Measurements from ENCODE around the gene ADRA2C. TPM values are rescaled to one million over a fixed set of nuclear protein-coding genes. Genes with fewer than 3 reads are reported as not detected.

ADRA2C gene
- total RNA-seq, 2 experiments from 2014 or later = not detected

GRCh38 chr4:3801521-3801920 is 35.3 kb downstream of the ADRA2C start:
- POLR2A ChIA-PET = no interaction called here
- no peak overlapping the region for H3K4me3 Mint-ChIP-seq

DNA sequence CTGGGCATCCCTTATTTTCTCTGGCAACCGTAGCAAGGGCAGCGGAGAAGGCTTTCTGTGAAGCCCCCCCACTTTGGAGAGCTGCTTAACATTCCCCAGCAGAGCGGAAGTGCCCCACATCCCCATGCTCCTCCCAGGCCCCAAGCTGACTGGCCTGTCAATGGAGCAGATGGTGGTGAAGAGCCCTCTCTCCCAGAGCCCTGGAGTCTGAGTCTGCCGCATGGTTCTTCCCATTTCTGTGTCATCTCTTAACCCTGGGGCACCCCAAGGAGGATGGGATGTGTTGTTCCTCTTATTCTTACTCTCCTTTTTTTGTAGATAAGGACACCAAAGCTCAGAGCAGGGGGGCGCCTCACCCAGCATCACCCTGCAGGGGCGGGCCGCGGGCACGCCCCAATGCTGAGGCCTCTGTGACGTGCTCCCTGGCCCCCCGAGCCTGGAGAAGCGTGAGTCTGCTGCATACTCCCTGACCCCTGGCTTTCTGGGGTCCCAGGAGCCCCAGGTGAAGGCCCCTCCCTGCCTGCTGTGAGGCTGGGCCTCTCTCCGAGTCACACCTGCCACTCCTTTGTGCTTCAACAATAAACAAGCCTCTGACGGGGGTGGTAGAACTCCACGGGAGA is 35.9 kb downstream of the ADRA2C start:
- ATAC-seq (ENCODE audit: poor library complexity) (no peak), DNase-seq (no peak)
- H3K4me3 Mint-ChIP-seq = no peak overlapping the region
- ChIA-PET CTCF (no interaction called here), POLR2A (no interaction called here)
- Histone ChIP-seq H3K9me3 (ENCODE audit: control insufficient read depth in 1 of 2, insufficient read depth in 1 of 2, low read length in 2 of 2) (peaks cover 1 to 12% of the 10 kb centered on the region in 2 experiments), H3K36me3 (ENCODE audit: insufficient read depth, low read length) (no peaks in the 10 kb centered on the region), H3K27ac (ENCODE audit: low read depth in 1 of 2, low read length in 2 of 2) (no peak overlapping the region), H3K27me3 (ENCODE audit: control insufficient read depth in 1 of 2, insufficient read depth in 2 of 2, low read length in 2 of 2) (peaks cover 2 to 6% of the 10 kb centered on the region in 2 experiments), H3K4me1 (ENCODE audit: insufficient read depth, low read length) (no peaks in the 10 kb centered on the region), H3K4me3 (ENCODE audit: low read length) (no peak overlapping the region)
- no peak overlapping the region for H3K27ac Mint-ChIP-seq
- intact Hi-C loops (cut with DNase I, micrococcal nuclease) = no loop called here
- H3K27me3 Mint-ChIP-seq = peaks cover 4% of the 10 kb centered on the region
- no peaks in the 10 kb centered on the region for H3K36me3 Mint-ChIP-seq (ENCODE audit: low read depth)
- H3K4me1 Mint-ChIP-seq (ENCODE audit: low read depth) = no peaks in the 10 kb centered on the region
- TF ChIP-seq CTCF (IDR thresholded peaks at IDR 0.05) = no peak
- H3K9me3 Mint-ChIP-seq = no peaks in the 10 kb centered on the region

More at GRCh38 chr4:3801521-3801920, 35.3 kb downstream of the ADRA2C start:
- H3K4me1 Mint-ChIP-seq (ENCODE audit: low read depth) = no peaks in the 10 kb centered on the region
- H3K9me3 Mint-ChIP-seq = no peaks in the 10 kb centered on the region
- no peak for DNase-seq
- intact Hi-C loops (cut with DNase I, micrococcal nuclease) = no loop called here
- ATAC-seq (ENCODE audit: poor library complexity) = no peak
- H3K27me3 Mint-ChIP-seq = peaks cover 4% of the 10 kb centered on the region
- H3K4me1 ChIP-seq (ENCODE audit: insufficient read depth, low read length) = no peaks in the 10 kb centered on the region
- CTCF ChIA-PET = no interaction called here
- H3K9me3 ChIP-seq (ENCODE audit: control insufficient read depth in 1 of 2, insufficient read depth in 1 of 2, low read length in 2 of 2) = peaks cover 6 to 17% of the 10 kb centered on the region in 2 experiments
- no peaks in the 10 kb centered on the region for H3K36me3 Mint-ChIP-seq (ENCODE audit: low read depth)
- no peak overlapping the region for H3K27ac Mint-ChIP-seq
- no peak for TF ChIP-seq CTCF (IDR thresholded peaks at IDR 0.05)
- no peak overlapping the region for H3K4me3 ChIP-seq (ENCODE audit: low read length)
- H3K27me3 ChIP-seq (ENCODE audit: control insufficient read depth in 1 of 2, insufficient read depth in 2 of 2, low read length in 2 of 2) = peaks cover 2 to 6% of the 10 kb centered on the region in 2 experiments
- H3K27ac ChIP-seq (ENCODE audit: low read depth in 1 of 2, low read length in 2 of 2) = no peak overlapping the region
- no peaks in the 10 kb centered on the region for H3K36me3 ChIP-seq (ENCODE audit: insufficient read depth, low read length)

GRCh38 chr4:3802571-3803474 is 36.6 kb downstream of the ADRA2C start:
- intact Hi-C loops (cut with DNase I, micrococcal nuclease) = no loop called here
- Mint-ChIP-seq H3K36me3 (ENCODE audit: low read depth) (no peaks in the 10 kb centered on the region), H3K4me1 (ENCODE audit: low read depth) (no peaks in the 10 kb centered on the region), H3K27ac (no peak overlapping the region), H3K4me3 (no peak overlapping the region), H3K27me3 (peaks cover 6% of the 10 kb centered on the region), H3K9me3 (no peaks in the 10 kb centered on the region)
- CTCF ChIA-PET = no interaction called here
- DNase-seq = no peak
- no peak overlapping the region for H3K27ac ChIP-seq (ENCODE audit: low read depth in 1 of 2, low read length in 2 of 2)
- no peak for TF ChIP-seq CTCF (IDR thresholded peaks at IDR 0.05)
- peaks cover 0 to 8% of the 10 kb centered on the region in 2 experiments for H3K9me3 ChIP-seq (ENCODE audit: control insufficient read depth in 1 of 2, insufficient read depth in 1 of 2, low read length in 2 of 2)
- POLR2A ChIA-PET = no interaction called here
- no peaks in the 10 kb centered on the region for H3K36me3 ChIP-seq (ENCODE audit: insufficient read depth, low read length)
- H3K4me1 ChIP-seq (ENCODE audit: insufficient read depth, low read length) = no peaks in the 10 kb centered on the region
- ATAC-seq (ENCODE audit: poor library complexity) = no peak
- H3K4me3 ChIP-seq (ENCODE audit: low read length) = no peak overlapping the region
- peaks cover 2 to 7% of the 10 kb centered on the region in 2 experiments for H3K27me3 ChIP-seq (ENCODE audit: control insufficient read depth in 1 of 2, insufficient read depth in 2 of 2, low read length in 2 of 2)
